OCI-LY1 (cell line): ENCODE measurements around the gene CCBE1.

Source experiments
- H2AFZ ChIP-seq: fragments of 200-600 bp; sonication (generic), shearing (Covaris generic); 2 replicates; pipeline ENCODE4 v1.6.0; 2014; ENCODE audit warnings: antibody characterized with exemption, mild to moderate bottlenecking, low read length
- H3F3A ChIP-seq: fragments of 200-600 bp; sonication (generic), shearing (Covaris generic); 2 replicates; pipeline ENCODE4 v1.6.0; 2014; ENCODE audit warnings: mild to moderate bottlenecking, antibody characterized with exemption, low read length, moderate library complexity; ENCODE audit not compliant: insufficient read depth
- H3K27ac ChIP-seq: fragments of 200-600 bp; sonication (generic); 2 replicates; pipeline ENCODE4 v1.5.1; 2014; ENCODE audit warnings: low read length, mixed run types, mild to moderate bottlenecking, low read depth; ENCODE audit not compliant: poor library complexity, severe bottlenecking
- H3K27me3 ChIP-seq: fragments of 200-600 bp; sonication (generic); 2 replicates; pipeline ENCODE4 v1.6.0; 2014; ENCODE audit warnings: antibody characterized with exemption, mild to moderate bottlenecking, low read length, moderate library complexity; ENCODE audit not compliant: insufficient read depth
- H3K36me3 ChIP-seq: fragments of 200-600 bp; sonication (generic); 2 replicates; pipeline ENCODE4 v1.6.1; 2014; ENCODE audit warnings: mild to moderate bottlenecking, antibody characterized with exemption, low read length, moderate library complexity, mixed read lengths; ENCODE audit not compliant: insufficient read depth
- H3K4me1 ChIP-seq: fragments of 200-600 bp; sonication (generic); 2 replicates; pipeline ENCODE4 v1.5.1; 2014; ENCODE audit warnings: mild to moderate bottlenecking, low read length, moderate library complexity; ENCODE audit not compliant: insufficient read depth, severe bottlenecking
- H3K4me2 ChIP-seq: fragments of 200-600 bp; sonication (generic), shearing (Covaris generic); 2 replicates; pipeline ENCODE4 v1.6.1; 2014; ENCODE audit warnings: low read length
- H3K4me3 ChIP-seq: fragments of 200-600 bp; sonication (generic); 2 replicates; pipeline ENCODE4 v1.5.1; 2014; ENCODE audit warnings: low read length, low read depth, mild to moderate bottlenecking, mixed read lengths; ENCODE audit not compliant: poor library complexity, severe bottlenecking
- H3K79me2 ChIP-seq: fragments of 200-600 bp; shearing (Covaris generic); 2 replicates; pipeline ENCODE4 v1.6.1; 2016; ENCODE audit warnings: mixed run types, low read length, mixed read lengths; ENCODE audit not compliant: insufficient read depth
- H3K9ac ChIP-seq: fragments of 200-600 bp; sonication (generic), shearing (Covaris generic); 2 replicates; pipeline ENCODE4 v1.6.1; 2014; ENCODE audit warnings: mild to moderate bottlenecking, low read length, mixed read lengths
- H3K9me2 ChIP-seq: fragments of 200-600 bp; sonication (generic), shearing (Covaris generic); 2 replicates; pipeline ENCODE4 v1.6.1; 2014; ENCODE audit warnings: low read depth, mild to moderate bottlenecking, low read length, mixed read lengths
- H3K9me3 ChIP-seq: fragments of 200-600 bp; shearing (Covaris generic); 2 replicates; pipeline ENCODE4 v1.6.1; 2014; ENCODE audit warnings: low read length, mixed read lengths
- H4K20me1 ChIP-seq: fragments of 200-600 bp; sonication (generic), shearing (Covaris generic); 2 replicates; pipeline ENCODE4 v1.6.0; 2016; ENCODE audit warnings: mild to moderate bottlenecking, low read length; ENCODE audit not compliant: insufficient read depth
- CTCF ChIP-seq: fragments of 200-600 bp; sonication (generic), shearing (Covaris generic); IDR thresholded peaks from 2 replicates; pipeline ENCODE4 v1.5.1; 2017; ENCODE audit warnings: mild to moderate bottlenecking, antibody characterized with exemption, low read length, moderate library complexity, mixed read lengths
- EZH2 ChIP-seq: fragments of 200-600 bp; sonication (generic), shearing (Covaris generic); IDR thresholded peaks from 2 replicates; pipeline ENCODE4 v1.8.0; 2017; ENCODE audit warnings: borderline replicate concordance, mixed run types, mild to moderate bottlenecking, antibody characterized with exemption, low read length, moderate library complexity, mixed read lengths

The CCBE1 gene

DNA sequence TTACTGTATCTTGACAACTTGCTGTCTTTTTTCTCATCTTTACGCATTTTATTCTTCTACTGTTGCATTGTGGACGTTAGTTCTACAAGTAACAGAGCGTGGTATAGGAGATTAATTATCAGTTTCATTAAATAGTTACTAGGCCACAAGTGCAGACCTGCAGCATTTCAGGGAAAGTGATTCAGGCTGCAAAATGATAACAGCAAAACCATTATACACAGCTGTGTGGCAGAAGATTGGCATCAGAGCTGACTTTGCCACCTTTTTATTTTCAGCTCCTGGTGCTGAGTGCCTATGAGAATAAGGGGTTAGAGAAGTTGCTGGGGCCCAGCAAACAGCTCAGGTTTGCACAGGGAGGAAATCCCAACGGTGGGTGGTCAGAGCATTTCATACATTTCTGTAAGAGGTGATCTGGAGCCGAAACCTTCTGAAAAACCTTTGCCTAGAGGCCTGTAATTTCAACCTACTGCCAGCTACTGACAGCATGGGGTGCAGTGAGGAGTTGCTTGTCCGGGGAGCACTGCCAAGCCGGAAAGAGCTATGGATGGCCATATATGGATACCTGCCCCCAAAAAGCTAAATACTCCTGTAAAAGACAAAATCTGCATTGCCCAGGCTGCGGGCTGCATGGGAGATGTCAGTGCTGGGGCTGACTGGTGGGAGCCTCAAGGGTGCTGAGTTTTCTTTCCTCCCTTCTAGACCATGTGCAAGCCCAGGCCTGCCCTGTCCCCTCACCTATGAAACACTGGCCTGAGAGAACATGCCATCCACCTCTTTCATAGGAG lies 2.7 kb upstream of the CCBE1 start:
- H2AFZ ChIP-seq: no peak overlapping the region
- no peak overlapping the region for H3K4me2 ChIP-seq
- no peak overlapping the region for H3K27ac ChIP-seq
- no peaks in the 10 kb centered on the region for H3K9me2 ChIP-seq
- no peaks in the 10 kb centered on the region for H4K20me1 ChIP-seq
- H3K9ac ChIP-seq: no peak overlapping the region
- no peak overlapping the region for H3K4me3 ChIP-seq
- no peaks in the 10 kb centered on the region for H3K9me3 ChIP-seq
- no peaks in the 10 kb centered on the region for H3K36me3 ChIP-seq
- H3F3A ChIP-seq: no peaks in the 10 kb centered on the region
- no peaks in the 10 kb centered on the region for H3K27me3 ChIP-seq
- no peaks in the 10 kb centered on the region for H3K4me1 ChIP-seq
- TF ChIP-seq CTCF: no peak
- TF ChIP-seq EZH2: no peak
- no peaks in the 10 kb centered on the region for H3K79me2 ChIP-seq

GRCh38 chr18:59699061-59699460 lies 1.8 kb upstream of the CCBE1 start:
- H3K27me3 ChIP-seq: no peaks in the 10 kb centered on the region
- H3K4me3 ChIP-seq: no peak overlapping the region
- no peak overlapping the region for H3K4me2 ChIP-seq
- H3K36me3 ChIP-seq: no peaks in the 10 kb centered on the region
- H3K4me1 ChIP-seq: no peaks in the 10 kb centered on the region
- no peaks in the 10 kb centered on the region for H4K20me1 ChIP-seq
- TF ChIP-seq EZH2 (no peak), CTCF (no peak)
- H3K79me2 ChIP-seq: no peaks in the 10 kb centered on the region
- no peak overlapping the region for H3K9ac ChIP-seq
- H3K9me3 ChIP-seq: no peaks in the 10 kb centered on the region
- H3K9me2 ChIP-seq: no peaks in the 10 kb centered on the region
- H3F3A ChIP-seq: no peaks in the 10 kb centered on the region
- H3K27ac ChIP-seq: no peak overlapping the region
- no peak overlapping the region for H2AFZ ChIP-seq

DNA sequence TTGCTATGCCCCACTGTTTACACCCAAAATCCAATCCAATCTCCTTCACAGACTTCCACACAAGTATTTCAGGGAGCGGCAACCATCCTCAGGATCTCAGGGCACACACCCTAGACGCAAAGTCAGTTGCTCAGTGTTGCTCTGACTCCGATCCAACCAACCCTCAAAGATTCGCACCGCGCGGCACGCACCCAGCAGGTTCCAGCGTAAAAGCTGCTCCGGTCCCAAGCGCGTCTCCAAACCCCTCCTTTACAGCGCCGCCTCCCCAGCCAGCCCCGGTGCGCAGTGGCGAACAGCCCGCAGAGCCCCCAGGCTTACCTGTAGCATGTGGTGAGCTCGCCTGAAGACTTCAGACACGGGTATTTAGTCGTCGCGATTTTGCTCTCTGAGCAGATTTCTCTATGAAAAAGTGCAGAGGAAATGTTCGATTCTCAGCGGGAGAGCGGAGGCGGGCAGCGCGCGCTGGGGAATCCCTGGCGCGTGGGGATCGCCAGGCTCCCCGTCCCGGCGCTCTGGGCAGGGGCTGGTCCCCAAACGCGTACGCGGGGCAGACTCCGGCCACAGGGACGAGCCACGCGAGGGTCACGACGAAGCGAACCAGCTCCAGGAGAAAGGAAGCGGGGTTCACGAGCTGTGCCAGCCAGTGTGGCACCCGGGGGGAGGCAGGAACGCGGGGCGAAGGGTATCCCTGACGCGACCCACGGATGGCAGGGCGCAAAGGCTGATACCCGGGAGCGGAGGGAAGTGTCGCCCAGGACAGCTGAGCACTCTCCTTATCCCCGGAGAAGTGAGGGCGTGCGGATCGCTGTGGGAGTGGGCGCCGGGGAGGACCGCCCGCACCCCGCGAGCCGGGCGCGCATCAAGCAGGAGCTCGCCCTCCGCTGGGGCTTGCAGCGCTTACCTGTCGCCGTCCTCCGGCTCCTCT lies 650 bp downstream of the CCBE1 start:
- Histone ChIP-seq H3K79me2 (no peaks in the 10 kb centered on the region), H3F3A (no peaks in the 10 kb centered on the region), H3K4me1 (no peaks in the 10 kb centered on the region), H3K27me3 (no peaks in the 10 kb centered on the region), H4K20me1 (no peaks in the 10 kb centered on the region), H3K9ac (no peak overlapping the region), H3K4me3 (no peak overlapping the region), H3K27ac (no peak overlapping the region), H3K9me2 (no peaks in the 10 kb centered on the region), H3K9me3 (no peaks in the 10 kb centered on the region), H3K36me3 (no peaks in the 10 kb centered on the region), H2AFZ (no peak overlapping the region), H3K4me2 (no peak overlapping the region)
- TF ChIP-seq CTCF (no peak), EZH2 (no peak)
